Epithelial cell of esophagus (primary cell): ENCODE results near the gene TMA7.
"Not testable (repeated sequence)": the region's sequence is repeated elsewhere in the genome, so short reads cannot be mapped to it uniquely, and the experiment has no call there.

Experiments used
- DNase-seq: peaks from one replicate; pipeline ENCODE4 v3.0.0; 2010; ENCODE audit warnings: low read depth
- H3K4me3 ChIP-seq: 2 replicates; pipeline ENCODE4 v1.5.1; 2011; ENCODE audit warnings: mild to moderate bottlenecking, low read length, control low read depth
- TF ChIP-seq, protein P1 (sequence below): IDR thresholded peaks from 2 replicates; pipeline ENCODE4 v1.5.1; 2011; ENCODE audit warnings: low read depth, mild to moderate bottlenecking, low read length, control low read depth, inconsistent platforms; ENCODE audit not compliant: insufficient read depth; ENCODE audit errors: missing control alignments

TMA7 gene

DNA sequence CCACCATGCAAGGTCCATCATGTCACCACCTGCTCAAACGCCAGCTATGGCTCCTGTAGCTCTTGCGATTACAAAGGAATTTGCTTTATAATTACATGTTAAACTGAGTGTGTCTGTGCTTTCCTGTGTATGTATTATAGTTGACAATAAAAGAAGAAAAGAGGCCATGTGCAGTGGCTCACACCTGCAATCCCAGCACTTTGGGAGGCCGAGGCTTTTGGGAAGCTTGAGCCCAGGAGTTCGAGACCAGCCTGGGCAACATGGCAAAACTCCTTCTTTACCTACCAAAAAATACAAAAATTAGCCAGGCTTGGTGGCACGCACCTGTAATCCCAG, 33.5 kb downstream of the TMA7 start:
- DNase-seq: no peak
- TF ChIP-seq, protein P1, sequence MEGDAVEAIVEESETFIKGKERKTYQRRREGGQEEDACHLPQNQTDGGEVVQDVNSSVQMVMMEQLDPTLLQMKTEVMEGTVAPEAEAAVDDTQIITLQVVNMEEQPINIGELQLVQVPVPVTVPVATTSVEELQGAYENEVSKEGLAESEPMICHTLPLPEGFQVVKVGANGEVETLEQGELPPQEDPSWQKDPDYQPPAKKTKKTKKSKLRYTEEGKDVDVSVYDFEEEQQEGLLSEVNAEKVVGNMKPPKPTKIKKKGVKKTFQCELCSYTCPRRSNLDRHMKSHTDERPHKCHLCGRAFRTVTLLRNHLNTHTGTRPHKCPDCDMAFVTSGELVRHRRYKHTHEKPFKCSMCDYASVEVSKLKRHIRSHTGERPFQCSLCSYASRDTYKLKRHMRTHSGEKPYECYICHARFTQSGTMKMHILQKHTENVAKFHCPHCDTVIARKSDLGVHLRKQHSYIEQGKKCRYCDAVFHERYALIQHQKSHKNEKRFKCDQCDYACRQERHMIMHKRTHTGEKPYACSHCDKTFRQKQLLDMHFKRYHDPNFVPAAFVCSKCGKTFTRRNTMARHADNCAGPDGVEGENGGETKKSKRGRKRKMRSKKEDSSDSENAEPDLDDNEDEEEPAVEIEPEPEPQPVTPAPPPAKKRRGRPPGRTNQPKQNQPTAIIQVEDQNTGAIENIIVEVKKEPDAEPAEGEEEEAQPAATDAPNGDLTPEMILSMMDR: no peak
- no peak overlapping the region for H3K4me3 ChIP-seq

GRCh38 chr3:48474031-48474430, 34.0 kb downstream of the TMA7 start:
- not testable (repeated sequence) for DNase-seq, H3K4me3 ChIP-seq

DNA sequence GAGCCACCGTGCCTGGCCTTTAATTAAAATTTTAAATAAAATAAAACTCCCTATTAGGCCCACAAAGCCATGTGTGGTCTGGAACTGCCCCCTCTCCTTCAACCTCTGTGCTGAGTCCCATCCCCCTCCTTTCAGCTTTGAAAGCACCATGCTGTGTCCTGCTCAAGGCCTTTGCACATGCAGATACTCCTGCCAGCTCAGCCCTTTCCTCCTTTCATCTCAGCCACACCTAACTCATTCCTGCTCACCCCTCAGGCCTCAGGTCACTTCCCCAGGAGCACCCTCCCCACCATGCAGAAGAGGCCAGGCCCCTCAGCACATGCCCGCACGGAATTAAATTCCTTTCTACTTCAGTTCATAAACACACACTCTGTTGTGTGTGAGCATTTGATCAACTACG, 34.6 kb downstream of the TMA7 start:
- H3K4me3 ChIP-seq: no peak overlapping the region
- TF ChIP-seq, protein P1: no peak
- DNase-seq: no peak

DNA sequence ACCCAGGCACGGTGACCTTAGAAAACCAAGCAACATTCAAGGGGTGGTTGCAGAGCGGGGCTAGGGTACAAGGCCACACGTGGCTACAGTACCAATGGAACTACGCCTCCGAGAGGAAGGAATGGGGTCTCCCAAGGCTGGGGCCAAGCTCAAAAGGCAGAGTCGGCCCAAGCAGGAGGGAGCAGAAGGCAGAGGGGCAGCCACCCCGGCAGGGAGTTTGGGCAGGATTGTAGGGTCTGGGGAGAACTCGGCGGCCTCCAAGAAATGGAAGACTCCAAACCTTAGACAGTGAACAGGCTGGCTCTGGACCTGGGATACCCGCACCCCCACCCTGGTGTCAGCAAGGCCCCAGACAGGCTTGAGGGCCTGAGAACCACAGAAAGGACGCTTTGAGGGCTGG, 35.1 kb downstream of the TMA7 start:
- TF ChIP-seq, protein P1: no peak
- H3K4me3 ChIP-seq: no peak overlapping the region
- DNase-seq: no peak

DNA sequence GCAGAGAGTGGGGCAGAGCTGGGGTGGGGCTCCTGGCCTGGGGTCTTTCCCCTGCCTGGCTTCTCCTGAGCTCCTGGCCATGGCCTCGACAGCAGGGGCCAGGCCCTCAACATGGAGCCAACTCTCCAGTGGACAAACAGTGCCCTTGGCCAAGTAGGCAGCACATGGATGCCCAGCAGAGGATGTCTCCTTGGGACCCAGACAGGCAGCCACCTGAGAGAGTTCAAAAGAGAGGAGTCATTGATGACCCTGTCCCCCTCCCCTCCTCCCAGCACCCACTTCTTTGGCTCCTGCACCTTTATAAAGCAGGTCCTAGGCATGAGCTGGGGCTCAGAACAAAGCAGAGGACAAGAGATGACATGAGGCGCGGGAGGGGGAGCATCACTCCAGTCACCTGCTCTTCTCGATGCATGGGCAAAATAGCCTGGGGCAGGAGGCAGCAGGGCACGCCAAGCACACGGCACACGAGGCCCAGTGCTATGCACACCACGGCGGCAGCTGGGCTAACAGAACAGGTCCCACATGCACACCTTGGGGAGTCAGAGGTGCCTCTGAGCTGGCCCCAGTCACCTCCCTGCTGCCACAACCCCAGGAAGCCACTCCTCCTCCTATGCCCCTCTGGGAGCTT, 36.5 kb downstream of the TMA7 start:
- no peak for DNase-seq
- H3K4me3 ChIP-seq: no peak overlapping the region
- TF ChIP-seq, protein P1: no peak

- H3K4me3 ChIP-seq: no peak overlapping the region
- TF ChIP-seq, protein P1: no peak
- DNase-seq: no peak
These were observed 38.0 kb downstream of the TMA7 start for GRCh38 chr3:48477959-48478520.

- no peak for DNase-seq
These were observed 38.8 kb downstream of the TMA7 start for GRCh38 chr3:48478626-48479555.

GRCh38 chr3:48480891-48481290, 40.8 kb downstream of the TMA7 start:
- H3K4me3 ChIP-seq, DNase-seq: not testable (repeated sequence)

More at GRCh38 chr3:48478626-48479555, 38.8 kb downstream of the TMA7 start:
- TF ChIP-seq, protein P1: no peak
- no peak overlapping the region for H3K4me3 ChIP-seq

DNA sequence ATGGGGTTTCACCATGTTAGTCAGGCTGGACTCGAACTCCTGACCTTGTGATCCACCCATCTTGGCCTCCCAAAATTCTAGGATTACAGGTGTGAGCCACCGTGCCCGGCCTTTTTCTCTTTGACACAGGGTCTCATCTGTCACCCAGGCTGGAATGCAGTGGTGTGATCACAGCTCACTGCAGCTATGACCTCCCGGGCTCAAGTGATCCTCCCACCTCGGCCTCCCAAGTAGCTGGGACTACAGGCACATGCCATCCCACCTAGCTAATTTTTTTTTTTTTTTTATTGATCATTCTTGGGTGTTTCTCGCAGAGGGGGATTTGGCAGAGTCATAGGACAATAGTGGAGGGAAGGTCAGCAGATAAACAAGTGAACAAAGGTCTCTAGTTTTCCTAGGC, 42.8 kb downstream of the TMA7 start:
- not testable (repeated sequence) for DNase-seq, H3K4me3 ChIP-seq
